Measurements from ENCODE around the gene AADACL2. TPM values are rescaled to one million over a fixed set of nuclear protein-coding genes. Genes with fewer than 3 reads are reported as not detected.
"Not testable (repeated sequence)": the region's sequence is repeated elsewhere in the genome, so short reads cannot be mapped to it uniquely, and the experiment has no call there.

AADACL2 gene
- total RNA-seq, 4 donors from 2014 or later: 0.21 TPM; not detected in 3

GRCh38 chr3:151753846-151754245, 20.1 kb downstream of the AADACL2 start:
- TF ChIP-seq POLR2A (IDR thresholded peaks at IDR 0.05) (no peak), CTCF (IDR thresholded peaks at IDR 0.05) (no peak)
- no peaks in the 10 kb centered on the region for H3K4me1 ChIP-seq
- no peaks in the 10 kb centered on the region for H3K36me3 ChIP-seq
- H3K4me3 ChIP-seq: no peak overlapping the region
- H3K27me3 ChIP-seq: no peaks in the 10 kb centered on the region
- intact Hi-C loops (cut with DNase I; ENCODE audit: low total_unique reads): no loop called here
- no peak for DNase-seq
- no peaks in the 10 kb centered on the region for H3K9me3 ChIP-seq
- H3K27ac ChIP-seq: no peak overlapping the region

GRCh38 chr3:151761581-151761980, 27.9 kb downstream of the AADACL2 start:
- no peak for TF ChIP-seq CTCF (IDR thresholded peaks at IDR 0.05)
- TF ChIP-seq POLR2A (IDR thresholded peaks at IDR 0.05): no peak
- no peak for DNase-seq
- Histone ChIP-seq H3K4me3 (no peak overlapping the region), H3K9me3 (no peaks in the 10 kb centered on the region), H3K27me3 (no peaks in the 10 kb centered on the region), H3K4me1 (no peaks in the 10 kb centered on the region), H3K27ac (no peak overlapping the region), H3K36me3 (no peaks in the 10 kb centered on the region)
- intact Hi-C loops (cut with DNase I; ENCODE audit: low total_unique reads): no loop called here

GRCh38 chr3:151764699-151765098, 31.0 kb downstream of the AADACL2 start:
- H3K27me3 ChIP-seq; H3K36me3 ChIP-seq; intact Hi-C loops (cut with DNase I; ENCODE audit: low total_unique reads); H3K9me3 ChIP-seq; H3K27ac ChIP-seq; H3K4me1 ChIP-seq; H3K4me3 ChIP-seq; DNase-seq: not testable (repeated sequence)

GRCh38 chr3:151765685-151766084, 32.0 kb downstream of the AADACL2 start:
- intact Hi-C loops (cut with DNase I; ENCODE audit: low total_unique reads): no loop called here
- no peak overlapping the region for H3K4me3 ChIP-seq
- no peaks in the 10 kb centered on the region for H3K27me3 ChIP-seq
- no peak overlapping the region for H3K27ac ChIP-seq
- DNase-seq: no peak
- peaks cover 0 to 5% of the 10 kb centered on the region in 2 donors for H3K4me1 ChIP-seq
- no peaks in the 10 kb centered on the region for H3K36me3 ChIP-seq
- H3K9me3 ChIP-seq: no peaks in the 10 kb centered on the region
- no peak for TF ChIP-seq POLR2A (IDR thresholded peaks at IDR 0.05)
- no peak for TF ChIP-seq CTCF (IDR thresholded peaks at IDR 0.05)

- peaks cover 0 to 5% of the 10 kb centered on the region in 2 donors for H3K4me1 ChIP-seq
- H3K27me3 ChIP-seq: no peaks in the 10 kb centered on the region
- H3K36me3 ChIP-seq: no peaks in the 10 kb centered on the region
- TF ChIP-seq POLR2A (IDR thresholded peaks at IDR 0.05) (no peak), CTCF (IDR thresholded peaks at IDR 0.05) (no peak)
- no peak overlapping the region for H3K4me3 ChIP-seq
- no peak overlapping the region for H3K27ac ChIP-seq
- DNase-seq: no peak
- intact Hi-C loops (cut with DNase I; ENCODE audit: low total_unique reads): no loop called here
- no peaks in the 10 kb centered on the region for H3K9me3 ChIP-seq
Measured at GRCh38 chr3:151766454-151766853, 32.7 kb downstream of the AADACL2 start.

- Histone ChIP-seq H3K36me3 (no peaks in the 10 kb centered on the region), H3K27ac (no peak overlapping the region), H3K9me3 (no peaks in the 10 kb centered on the region), H3K4me1 (peaks cover 0 to 5% of the 10 kb centered on the region in 2 donors), H3K4me3 (no peak overlapping the region), H3K27me3 (no peaks in the 10 kb centered on the region)
- intact Hi-C loops (cut with DNase I; ENCODE audit: low total_unique reads): no loop called here
- no peak for DNase-seq
- TF ChIP-seq POLR2A (IDR thresholded peaks at IDR 0.05) (no peak), CTCF (IDR thresholded peaks at IDR 0.05) (no peak)
Measured at GRCh38 chr3:151768393-151768930, 34.7 kb downstream of the AADACL2 start.

Measured in uterus (tissue), 4 donors.